Transverse colon (tissue), 4 donors: Measurements from ENCODE around the gene ELF2. TPM values are rescaled to one million over a fixed set of nuclear protein-coding genes. Genes with fewer than 3 reads are reported as not detected.

ENCODE experiments used
- DNase-seq: peaks from one replicate; pipeline ENCODE4 v3.0.0-alpha.2; 2019
- H3K27ac ChIP-seq, 4 donors: fragments of 200-600 bp; sonication (generic); 2 replicates each; pipeline ENCODE4 v1.5.1; 2016 to 2018; ENCODE audit warnings: inconsistent platforms in 4 of 4
- H3K27me3 ChIP-seq: fragments of 200-600 bp; sonication (generic); 2 replicates; pipeline ENCODE4 v1.5.1; 2017; ENCODE audit warnings: inconsistent platforms
- H3K36me3 ChIP-seq, 4 donors: fragments of 200-600 bp; sonication (generic); 2 replicates each; pipeline ENCODE4 v1.5.1; 2017 to 2019; ENCODE audit warnings: inconsistent platforms in 4 of 4
- H3K4me1 ChIP-seq, 4 donors: fragments of 200-600 bp; sonication (generic); 2 replicates each; pipeline ENCODE4 v1.5.1; 2017 to 2020; ENCODE audit warnings: inconsistent platforms in 4 of 4
- H3K4me3 ChIP-seq, 4 donors: fragments of 200-600 bp; sonication (generic); 1 replicate in 1 of 4; 2 replicates in 3 of 4; pipeline versions ENCODE4 v1.5.1 to v1.6.1; 2017 to 2019; ENCODE audit warnings: inconsistent platforms in 4 of 4
- H3K9me3 ChIP-seq, 2 donors: fragments of 200-600 bp; sonication (generic); 2 replicates each; pipeline ENCODE4 v1.5.1; 2017 to 2019; ENCODE audit warnings: inconsistent platforms in 2 of 2
- EP300 ChIP-seq: sonication (generic); formaldehyde crosslinking; IDR thresholded peaks from one replicate; pipeline ENCODE4 v1.6.1; 2017; ENCODE audit warnings: antibody characterized with exemption, low read depth
- POLR2A ChIP-seq: fragments of 450-650 bp; IDR thresholded peaks from one replicate; pipeline ENCODE4 v1.6.1; 2016; ENCODE audit warnings: antibody characterized with exemption, mild to moderate bottlenecking, moderate library complexity
- POLR2AphosphoS5 ChIP-seq, 3 donors: sonication (generic); formaldehyde crosslinking; IDR thresholded peaks; one replicate each; pipeline ENCODE4 v1.6.1; 2016; ENCODE audit warnings: antibody characterized with exemption in 3 of 3
- WGBS, 2 donors: methylation state at CpG; one replicate each; pipeline ENCODE4 v1.1.5; 2018; ENCODE audit warnings: low coverage in 1 of 2; 5-methylcytosine and 5-hydroxymethylcytosine counted together
- in situ Hi-C, 4 donors: fragments of 200-750 bp; cut with MboI; loops; one replicate each; pipeline versions ENCODE4 v1.15.0 to v1.15.1; 2017; ENCODE audit warnings: low sequenced_read_pairs in 3 of 4, low pct_ligation_motif_present in 1 of 4, low pct_unique_long_range_greater_than_20kb in 1 of 4
- intact Hi-C: fragments of 100-400 bp; cut with DNase I; formaldehyde crosslinking; loops from one replicate; pipeline ENCODE4 v1.15.1; 2023; ENCODE audit warnings: low total_unique reads
- total RNA-seq, 4 donors: library from RNA; depleted of rRNA; stranded (reverse); fragments of >200 nt; gene quantifications; one replicate each; pipeline ENCODE4 v1.1.0, GENCODE V29; 2016
- TF ChIP-seq, protein P1 (sequence below), 5 experiments: fragments of 200-600 bp in 3 of 5; fragments of 450-650 bp in 2 of 5; sonication (generic) in 3 of 5; IDR thresholded peaks; 1 replicate in 2 of 5; 2 replicates in 3 of 5; pipeline ENCODE4 v1.5.1; 2016 to 2017; ENCODE audit warnings: antibody characterized with exemption in 5 of 5, inconsistent platforms in 3 of 5, mild to moderate bottlenecking in 2 of 5, moderate library complexity in 1 of 5

ELF2 gene
- total RNA-seq, 4 donors from 2014 or later = 21.7 to 65.6 (median 41.8) TPM

- TF ChIP-seq EP300 = no peak
- no peaks in the 10 kb centered on the region for H3K27me3 ChIP-seq
- intact Hi-C loops = no loop called here
- H3K36me3 ChIP-seq = peaks cover 0 to 49% (median 14%) of the 10 kb centered on the region in 4 donors
- no peak overlapping the region for H3K4me3 ChIP-seq
- H3K27ac ChIP-seq = no peak overlapping the region
- WGBS, 2 donors = 20 to 40% methylated on average over 1 of the region's 1 CpG
- no peaks in the 10 kb centered on the region for H3K9me3 ChIP-seq
- no peak for DNase-seq
- peaks cover 0 to 5% (median 4%) of the 10 kb centered on the region in 4 donors for H3K4me1 ChIP-seq
- in situ Hi-C loops = no loop called here
These were observed 122.1 kb downstream of the ELF2 start for GRCh38 chr4:139054791-139055505.

DNA sequence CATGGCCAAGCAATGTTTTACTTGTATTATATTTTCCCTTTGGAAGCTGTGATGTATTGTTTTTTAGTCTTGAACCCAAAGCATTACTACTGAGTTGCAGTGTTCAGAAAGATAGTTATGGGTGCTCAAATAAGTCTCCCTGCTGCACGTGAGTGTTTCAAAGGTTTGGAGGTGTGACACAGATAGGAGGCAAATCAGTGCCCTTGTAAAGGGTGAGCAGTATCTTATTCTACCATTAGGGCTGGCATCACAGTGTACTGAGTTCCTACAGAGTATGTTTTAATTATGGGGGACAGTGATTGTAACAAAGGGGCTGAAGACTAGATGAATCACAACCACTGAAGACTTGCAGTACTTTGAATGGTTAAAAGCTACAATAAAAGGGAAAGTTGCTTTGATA is 123.1 kb downstream of the ELF2 start:
- DNase-seq = no peak
- TF ChIP-seq POLR2A (no peak), POLR2AphosphoS5 (IDR thresholded peaks at IDR 0.05) (no peak), EP300 (no peak)
- TF ChIP-seq, protein P1, sequence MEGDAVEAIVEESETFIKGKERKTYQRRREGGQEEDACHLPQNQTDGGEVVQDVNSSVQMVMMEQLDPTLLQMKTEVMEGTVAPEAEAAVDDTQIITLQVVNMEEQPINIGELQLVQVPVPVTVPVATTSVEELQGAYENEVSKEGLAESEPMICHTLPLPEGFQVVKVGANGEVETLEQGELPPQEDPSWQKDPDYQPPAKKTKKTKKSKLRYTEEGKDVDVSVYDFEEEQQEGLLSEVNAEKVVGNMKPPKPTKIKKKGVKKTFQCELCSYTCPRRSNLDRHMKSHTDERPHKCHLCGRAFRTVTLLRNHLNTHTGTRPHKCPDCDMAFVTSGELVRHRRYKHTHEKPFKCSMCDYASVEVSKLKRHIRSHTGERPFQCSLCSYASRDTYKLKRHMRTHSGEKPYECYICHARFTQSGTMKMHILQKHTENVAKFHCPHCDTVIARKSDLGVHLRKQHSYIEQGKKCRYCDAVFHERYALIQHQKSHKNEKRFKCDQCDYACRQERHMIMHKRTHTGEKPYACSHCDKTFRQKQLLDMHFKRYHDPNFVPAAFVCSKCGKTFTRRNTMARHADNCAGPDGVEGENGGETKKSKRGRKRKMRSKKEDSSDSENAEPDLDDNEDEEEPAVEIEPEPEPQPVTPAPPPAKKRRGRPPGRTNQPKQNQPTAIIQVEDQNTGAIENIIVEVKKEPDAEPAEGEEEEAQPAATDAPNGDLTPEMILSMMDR (IDR thresholded peaks at IDR 0.05) = no peak
- no peak overlapping the region for H3K27ac ChIP-seq
- in situ Hi-C loops (no loop called here), intact Hi-C loops (no loop called here)
- H3K36me3 ChIP-seq = peaks cover 0 to 48% (median 14%) of the 10 kb centered on the region in 4 donors
- H3K4me3 ChIP-seq = no peak overlapping the region
- H3K27me3 ChIP-seq = no peaks in the 10 kb centered on the region
- H3K9me3 ChIP-seq = no peaks in the 10 kb centered on the region
- H3K4me1 ChIP-seq = peaks cover 0 to 5% (median 4%) of the 10 kb centered on the region in 4 donors
- WGBS, 2 donors = 100% methylated on average over 1 of the region's 1 CpG

GRCh38 chr4:139050446-139050845 is 126.6 kb downstream of the ELF2 start:
- Histone ChIP-seq H3K4me1 (peaks cover 0 to 5% (median 2%) of the 10 kb centered on the region in 4 donors), H3K4me3 (no peak overlapping the region), H3K27ac (no peak overlapping the region), H3K36me3 (peaks cover 0 to 29% (median 7%) of the 10 kb centered on the region in 4 donors), H3K27me3 (no peaks in the 10 kb centered on the region), H3K9me3 (no peaks in the 10 kb centered on the region)
- DNase-seq = no peak
- no peak for TF ChIP-seq POLR2A
- TF ChIP-seq, protein P1 (IDR thresholded peaks at IDR 0.05) = no peak
- TF ChIP-seq EP300 = no peak
- TF ChIP-seq POLR2AphosphoS5 (IDR thresholded peaks at IDR 0.05) = no peak
- WGBS, 2 donors = 78 to 91% methylated on average over 1 to 2 of the region's 2 CpGs
- intact Hi-C loops (no loop called here), in situ Hi-C loops (no loop called here)

- Histone ChIP-seq H3K4me3 (no peak overlapping the region), H3K27ac (no peak overlapping the region), H3K4me1 (peaks cover 0 to 4% (median 0%) of the 10 kb centered on the region in 4 donors), H3K9me3 (no peaks in the 10 kb centered on the region), H3K27me3 (no peaks in the 10 kb centered on the region), H3K36me3 (peaks cover 0 to 12% (median 0%) of the 10 kb centered on the region in 4 donors)
- WGBS, 2 donors = 77 to 93% methylated on average over 3 of the region's 3 CpGs
- in situ Hi-C loops (no loop called here), intact Hi-C loops (no loop called here)
- TF ChIP-seq, protein P1 (IDR thresholded peaks at IDR 0.05) = no peak
- TF ChIP-seq EP300 = no peak
- DNase-seq = no peak
These were observed 129.0 kb downstream of the ELF2 start for GRCh38 chr4:139048026-139048425.
